A549 (cell line): Measurements from ENCODE around the gene A4GNT. TPM values are rescaled to one million over a fixed set of nuclear protein-coding genes. Genes with fewer than 3 reads are reported as not detected.

Source experiments
- ATAC-seq, 2 experiments: fragments of 200-7000 bp in 1 of 2; fragments of >200 bp in 1 of 2; cut with Nextera tagmentation in 1 of 2; cut with Tn5 transposase in 1 of 2; 3 replicates each; pipeline versions ENCODE4 v1.8.0 to v1.9.1; 2018 to 2020; ENCODE audit warnings: mild to moderate bottlenecking in 1 of 2, moderate library complexity in 1 of 2
- CTCF ChIA-PET: fragments of 300-600 bp; sonication (Branson Sonifier 250); formaldehyde crosslinking; extraction: SDS; loops from one replicate; lab custom pipeline; 2021; ENCODE audit warnings: antibody characterized with exemption, inconsistent platforms; lab: Yijun Ruan, JAX
- POLR2A ChIA-PET: fragments of 350-600 bp; formaldehyde crosslinking; extraction: SDS; loops from one replicate; lab custom pipeline; 2021; ENCODE audit warnings: antibody characterized with exemption, inconsistent platforms; lab: Yijun Ruan, JAX
- DNase-seq, 2 experiments: peaks; one replicate each; pipeline versions ENCODE4 v3.0.0 to v3.0.0-alpha.2; 2011 to 2016; ENCODE audit warnings: low read depth in 1 of 2, low spot score in 1 of 2
- FAIRE-seq: peaks from 2 replicates; lab custom pipeline; 2011; peaks lifted over from hg19 to GRCh38; lab: Jason Lieb, UNC
- H3K27ac ChIP-seq, 2 experiments: fragments of >200 bp; sonication (Bioruptor Twin); formaldehyde crosslinking; 3 replicates each; pipeline ENCODE4 v1.5.1; 2016 to 2017
- H3K4me1 ChIP-seq: fragments of >200 bp; sonication (Bioruptor Twin); formaldehyde crosslinking; 3 replicates; pipeline ENCODE4 v1.6.1; 2016
- H3K4me2 ChIP-seq: fragments of >200 bp; sonication (Bioruptor Twin); formaldehyde crosslinking; 3 replicates; pipeline ENCODE4 v1.6.1; 2016
- H3K4me3 ChIP-seq: fragments of >200 bp; sonication (Bioruptor Twin); formaldehyde crosslinking; 3 replicates; pipeline ENCODE4 v1.5.1; 2016
- H3K9me3 ChIP-seq: fragments of >200 bp; sonication (Bioruptor Twin); formaldehyde crosslinking; 3 replicates; pipeline ENCODE4 v1.6.1; 2016
- CBX2 ChIP-seq: fragments of 200-600 bp; sonication (generic); IDR thresholded peaks from 2 replicates; pipeline ENCODE4 v1.6.1; 2016; ENCODE audit warnings: low read depth, mild to moderate bottlenecking, borderline replicate concordance
- CEBPB ChIP-seq, 2 experiments: fragments of >200 bp in 1 of 2; sonication (Bioruptor Twin) in 1 of 2; formaldehyde crosslinking in 1 of 2; IDR thresholded peaks; 2 replicates each; pipeline ENCODE4 v1.6.1; 2012 to 2016
- EHF ChIP-seq: fragments of 250-450 bp; sonication (Bioruptor Pico); IDR thresholded peaks from 2 replicates; pipeline ENCODE4 v1.5.0; 2020; ENCODE audit warnings: mild to moderate bottlenecking
- EP300 ChIP-seq, 2 experiments: fragments of >200 bp; sonication (Bioruptor Twin); formaldehyde crosslinking; IDR thresholded peaks; 2 replicates in 1 of 2; 3 replicates in 1 of 2; pipeline ENCODE4 v1.6.1; 2016 to 2017
- ESRRA ChIP-seq: fragments of 150-350 bp; IDR thresholded peaks from 2 replicates; pipeline ENCODE4 v1.6.1; 2014; ENCODE audit warnings: mild to moderate bottlenecking, low read length, borderline replicate concordance
- FOSB ChIP-seq: fragments of 250-450 bp; sonication (Bioruptor Pico); IDR thresholded peaks from 2 replicates; pipeline ENCODE4 v1.5.0; 2020; ENCODE audit warnings: mild to moderate bottlenecking, moderate library complexity
- FOSL2 ChIP-seq, 2 experiments: fragments of 450-650 bp in 1 of 2; fragments of >200 bp in 1 of 2; sonication (Bioruptor Twin) in 1 of 2; formaldehyde crosslinking; IDR thresholded peaks; 2 replicates each; pipeline versions ENCODE4 v1.5.0 to v1.6.1; 2016 to 2020; ENCODE audit warnings: mild to moderate bottlenecking in 1 of 2, moderate library complexity in 1 of 2
- FOXS1 ChIP-seq: fragments of 250-450 bp; sonication (Bioruptor Pico); IDR thresholded peaks from 2 replicates; pipeline ENCODE4 v1.5.0; 2020; ENCODE audit warnings: mild to moderate bottlenecking, moderate library complexity
- HOXB5 ChIP-seq: fragments of 250-450 bp; sonication (Bioruptor Pico); IDR thresholded peaks from 2 replicates; pipeline ENCODE4 v1.5.0; 2020; ENCODE audit warnings: mild to moderate bottlenecking, moderate library complexity
- JUNB ChIP-seq: fragments of >200 bp; sonication (Bioruptor Twin); formaldehyde crosslinking; IDR thresholded peaks from 2 replicates; pipeline ENCODE4 v1.6.1; 2016
- MAFK ChIP-seq: fragments of 450-650 bp; IDR thresholded peaks from 2 replicates; pipeline ENCODE4 v1.6.1; 2014; ENCODE audit not compliant: partially characterized antibody
- MYC ChIP-seq: IDR thresholded peaks from 2 replicates; pipeline ENCODE4 v1.6.1; 2012; ENCODE audit warnings: mild to moderate bottlenecking, inconsistent platforms, low read length, improper control_type of control experiment, borderline replicate concordance
- NPAS2 ChIP-seq: fragments of 250-450 bp; sonication (Bioruptor Pico); IDR thresholded peaks from 2 replicates; pipeline ENCODE4 v1.8.0; 2022; ENCODE audit warnings: mild to moderate bottlenecking, moderate library complexity, borderline replicate concordance
- NR3C1 ChIP-seq: fragments of >200 bp; sonication (Bioruptor Twin); formaldehyde crosslinking; IDR thresholded peaks from 3 replicates; pipeline ENCODE4 v1.6.1; 2017
- PHF8 ChIP-seq: fragments of 200-600 bp; sonication (generic); IDR thresholded peaks from 2 replicates; pipeline ENCODE4 v1.6.1; 2016; ENCODE audit warnings: low read depth, mild to moderate bottlenecking, antibody characterized with exemption, moderate library complexity, borderline replicate concordance
- POLR2AphosphoS2 ChIP-seq: conservative IDR thresholded peaks from 2 replicates; pipeline ENCODE4 v1.6.1; 2012; ENCODE audit warnings: low read length, improper control_type of control experiment, inconsistent platforms
- SREBF2 ChIP-seq: fragments of 450-650 bp; IDR thresholded peaks from 2 replicates; pipeline ENCODE4 v1.6.1; 2014; ENCODE audit warnings: mild to moderate bottlenecking, moderate library complexity
- TFCP2L1 ChIP-seq: fragments of 250-450 bp; sonication (Bioruptor Pico); IDR thresholded peaks from 2 replicates; pipeline ENCODE4 v1.5.0; 2021; ENCODE audit warnings: mild to moderate bottlenecking
- TP53 ChIP-seq: fragments of 250-450 bp; sonication (Bioruptor Pico); IDR thresholded peaks from 2 replicates; pipeline ENCODE4 v1.5.0; 2021; ENCODE audit warnings: mild to moderate bottlenecking, moderate library complexity
- ZFP36 ChIP-seq: fragments of 450-650 bp; IDR thresholded peaks from 2 replicates; pipeline ENCODE4 v1.6.1; 2014; ENCODE audit warnings: borderline replicate concordance; ENCODE audit not compliant: partially characterized antibody
- WGBS: methylation state at CpG from one replicate; pipeline ENCODE4 v1.1.6; 2017; ENCODE audit errors: missing lambda C conversion rate; 5-methylcytosine and 5-hydroxymethylcytosine counted together
- polyA plus RNA-seq, 4 experiments: library from polyadenylated mRNA; depleted of rRNA in 3 of 4; stranded (reverse); fragments of >200 nt; fragmentation: RNase III in 1 of 4; extraction: RNeasy Plus Mini Kit Qiagen cat#74134 plus additional on column Dnase treatment in 1 of 4; gene quantifications; 2 replicates in 3 of 4; 3 replicates in 1 of 4; pipeline ENCODE4 v1.2.3, GENCODE V29; 2011 to 2017
- TF ChIP-seq, protein P1 (sequence below): fragments of 450-650 bp; IDR thresholded peaks from 2 replicates; pipeline ENCODE4 v1.6.1; 2014; ENCODE audit warnings: antibody characterized with exemption
- TF ChIP-seq, protein P2 (sequence below): fragments of 250-450 bp; sonication (Bioruptor Pico); IDR thresholded peaks from 2 replicates; pipeline ENCODE4 v1.5.0; 2020; ENCODE audit warnings: low read depth, mild to moderate bottlenecking, moderate library complexity
- TF ChIP-seq, protein P3 (sequence below): fragments of 150-350 bp; IDR thresholded peaks from 2 replicates; pipeline ENCODE4 v1.6.1; 2014; ENCODE audit warnings: low read depth, mild to moderate bottlenecking, low read length
- TF ChIP-seq, protein P4 (sequence below): IDR thresholded peaks from 2 replicates; pipeline ENCODE4 v1.6.1; 2012

A4GNT gene
- polyA plus RNA-seq, 2 of the 4 experiments (the other 2 are of a cell fraction), result not detected

DNA sequence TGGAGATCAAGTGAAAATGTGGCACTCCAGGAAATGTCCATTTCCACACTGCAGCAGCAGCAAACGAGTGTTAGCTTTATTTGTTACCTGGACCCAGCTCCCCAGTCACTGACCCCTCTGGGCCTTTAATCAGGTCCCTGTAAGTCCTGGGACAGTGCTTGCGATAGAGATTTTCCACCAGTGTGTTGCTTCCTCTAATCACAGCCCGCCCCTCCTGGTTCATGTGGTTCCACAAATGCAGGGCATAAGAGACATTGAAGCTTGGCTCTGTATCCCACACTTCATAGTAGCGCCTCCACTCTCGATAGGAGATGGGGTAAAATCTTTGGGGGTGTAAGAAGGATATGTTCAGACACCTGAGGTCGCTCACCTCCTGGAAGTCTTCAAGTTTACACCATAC lies 8.0 kb downstream of the A4GNT start:
- TF ChIP-seq MAFK (no peak), FOSB (CRISPR knock-in tag) (no peak), FOSL2 (IDR thresholded peaks at IDR 0.05) (no peak), FOSL2 (CRISPR knock-in tag; IDR thresholded peaks at IDR 0.05) (no peak), ZFP36 (no peak), TFCP2L1 (no peak), HOXB5 (no peak), POLR2AphosphoS2 (no peak), EHF (CRISPR knock-in tag) (no peak), NR3C1 (no peak), TP53 (CRISPR knock-in tag) (no peak), CEBPB (IDR thresholded peaks at IDR 0.05) (no peak), NPAS2 (CRISPR knock-in tag) (no peak)
- TF ChIP-seq, protein P1, sequence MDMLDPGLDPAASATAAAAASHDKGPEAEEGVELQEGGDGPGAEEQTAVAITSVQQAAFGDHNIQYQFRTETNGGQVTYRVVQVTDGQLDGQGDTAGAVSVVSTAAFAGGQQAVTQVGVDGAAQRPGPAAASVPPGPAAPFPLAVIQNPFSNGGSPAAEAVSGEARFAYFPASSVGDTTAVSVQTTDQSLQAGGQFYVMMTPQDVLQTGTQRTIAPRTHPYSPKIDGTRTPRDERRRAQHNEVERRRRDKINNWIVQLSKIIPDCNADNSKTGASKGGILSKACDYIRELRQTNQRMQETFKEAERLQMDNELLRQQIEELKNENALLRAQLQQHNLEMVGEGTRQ, result no peak
- TF ChIP-seq, protein P2, sequence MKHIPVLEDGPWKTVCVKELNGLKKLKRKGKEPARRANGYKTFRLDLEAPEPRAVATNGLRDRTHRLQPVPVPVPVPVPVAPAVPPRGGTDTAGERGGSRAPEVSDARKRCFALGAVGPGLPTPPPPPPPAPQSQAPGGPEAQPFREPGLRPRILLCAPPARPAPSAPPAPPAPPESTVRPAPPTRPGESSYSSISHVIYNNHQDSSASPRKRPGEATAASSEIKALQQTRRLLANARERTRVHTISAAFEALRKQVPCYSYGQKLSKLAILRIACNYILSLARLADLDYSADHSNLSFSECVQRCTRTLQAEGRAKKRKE (CRISPR knock-in tag), result no peak
- TF ChIP-seq, protein P3, sequence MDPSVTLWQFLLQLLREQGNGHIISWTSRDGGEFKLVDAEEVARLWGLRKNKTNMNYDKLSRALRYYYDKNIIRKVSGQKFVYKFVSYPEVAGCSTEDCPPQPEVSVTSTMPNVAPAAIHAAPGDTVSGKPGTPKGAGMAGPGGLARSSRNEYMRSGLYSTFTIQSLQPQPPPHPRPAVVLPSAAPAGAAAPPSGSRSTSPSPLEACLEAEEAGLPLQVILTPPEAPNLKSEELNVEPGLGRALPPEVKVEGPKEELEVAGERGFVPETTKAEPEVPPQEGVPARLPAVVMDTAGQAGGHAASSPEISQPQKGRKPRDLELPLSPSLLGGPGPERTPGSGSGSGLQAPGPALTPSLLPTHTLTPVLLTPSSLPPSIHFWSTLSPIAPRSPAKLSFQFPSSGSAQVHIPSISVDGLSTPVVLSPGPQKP, result no peak
- DNase-seq (no peak), ATAC-seq (no peak), FAIRE-seq (no peak)
- Histone ChIP-seq H3K4me2 (no peak overlapping the region), H3K4me3 (no peak overlapping the region), H3K27ac (no peak overlapping the region), H3K9me3 (0 out of 3 replicates have a peak, but pooled peaks cover 4% of the 10 kb centered on the region), H3K4me1 (peaks cover 17% of the 10 kb centered on the region)
- 69% methylated on average over 5 of the region's 6 CpGs for WGBS
- POLR2A ChIA-PET, result no interaction called here
- CTCF ChIA-PET, result interaction anchor here (1.5 to 3.3 kb wide), 3 partner anchors 9 to 57 kb away, joined by 4 to 11 read pairs (median 4); partner anchors contain the start of gene DZIP1L

DNA sequence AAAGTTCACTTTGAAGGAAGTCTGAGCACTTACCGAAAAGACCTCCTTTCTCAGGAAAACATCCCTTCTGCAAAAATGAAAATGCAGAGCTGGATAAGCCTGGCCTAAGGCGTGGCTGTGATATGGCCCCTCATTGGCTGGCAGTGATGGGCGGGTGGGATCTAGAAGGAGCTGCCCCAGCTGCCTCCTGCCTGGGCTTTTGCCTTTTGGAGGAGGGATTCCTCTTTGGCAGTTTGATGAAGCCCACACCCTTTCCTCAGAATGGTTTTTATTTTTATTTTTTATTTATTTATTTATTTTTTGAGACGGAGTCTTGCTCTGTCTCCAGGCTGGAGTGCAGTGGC lies 12.8 kb downstream of the A4GNT start:
- Histone ChIP-seq H3K4me2 (no peak overlapping the region), H3K27ac (0 out of 6 replicates have a peak overlapping the region, but pooled peaks of 1 of the 2 experiments have one; percentile 28), H3K4me1 (peaks cover 11% of the 10 kb centered on the region; the same call in 2 of the 3 replicates), H3K4me3 (no peak overlapping the region), H3K9me3 (0 out of 3 replicates have a peak, but pooled peaks cover 4% of the 10 kb centered on the region)
- ATAC-seq, result no peak
- TF ChIP-seq MYC, result no peak
- TF ChIP-seq PHF8, result no peak
- TF ChIP-seq FOXS1, result no peak
- TF ChIP-seq JUNB, result no peak
- no peak for TF ChIP-seq EP300 (IDR thresholded peaks at IDR 0.05)
- no peak for TF ChIP-seq CBX2
- TF ChIP-seq, protein P4, sequence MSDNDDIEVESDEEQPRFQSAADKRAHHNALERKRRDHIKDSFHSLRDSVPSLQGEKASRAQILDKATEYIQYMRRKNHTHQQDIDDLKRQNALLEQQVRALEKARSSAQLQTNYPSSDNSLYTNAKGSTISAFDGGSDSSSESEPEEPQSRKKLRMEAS, result no peak
- TF ChIP-seq SREBF2, result no peak
- TF ChIP-seq ESRRA, result no peak
- CTCF ChIA-PET, result interaction anchor here (0.6 to 6.3 kb wide), 10 partner anchors 8 to 82 kb away, joined by 3 to 224 read pairs (median 11); no protein-coding TSS in a partner anchor
- FAIRE-seq, result no peak
- POLR2A ChIA-PET, result no interaction called here
- DNase-seq, result no peak
- WGBS, result 82% methylated on average over 4 of the region's 4 CpGs
